ENCODE measurements around the gene PRTN3.
"Not testable (repeated sequence)": the region's sequence is repeated elsewhere in the genome, so short reads cannot be mapped to it uniquely, and the experiment has no call there.

Gene PRTN3

GRCh38 chr19:844546-844971 lies 3.8 kb downstream of the PRTN3 start:
- peak overlapping the region; percentile 36 to 41 for H3K4me3 Mint-ChIP-seq
- no peaks in the 10 kb centered on the region for H3K9me3 Mint-ChIP-seq
- H3K27me3 Mint-ChIP-seq: peaks cover 70% of the 10 kb centered on the region
- DNase-seq (no peak), ATAC-seq (no peak)
- peak overlapping the region in 1 of 2 donors; percentile 84 for H3K27ac Mint-ChIP-seq
- peaks cover 10% of the 10 kb centered on the region for H3K4me1 Mint-ChIP-seq

DNA sequence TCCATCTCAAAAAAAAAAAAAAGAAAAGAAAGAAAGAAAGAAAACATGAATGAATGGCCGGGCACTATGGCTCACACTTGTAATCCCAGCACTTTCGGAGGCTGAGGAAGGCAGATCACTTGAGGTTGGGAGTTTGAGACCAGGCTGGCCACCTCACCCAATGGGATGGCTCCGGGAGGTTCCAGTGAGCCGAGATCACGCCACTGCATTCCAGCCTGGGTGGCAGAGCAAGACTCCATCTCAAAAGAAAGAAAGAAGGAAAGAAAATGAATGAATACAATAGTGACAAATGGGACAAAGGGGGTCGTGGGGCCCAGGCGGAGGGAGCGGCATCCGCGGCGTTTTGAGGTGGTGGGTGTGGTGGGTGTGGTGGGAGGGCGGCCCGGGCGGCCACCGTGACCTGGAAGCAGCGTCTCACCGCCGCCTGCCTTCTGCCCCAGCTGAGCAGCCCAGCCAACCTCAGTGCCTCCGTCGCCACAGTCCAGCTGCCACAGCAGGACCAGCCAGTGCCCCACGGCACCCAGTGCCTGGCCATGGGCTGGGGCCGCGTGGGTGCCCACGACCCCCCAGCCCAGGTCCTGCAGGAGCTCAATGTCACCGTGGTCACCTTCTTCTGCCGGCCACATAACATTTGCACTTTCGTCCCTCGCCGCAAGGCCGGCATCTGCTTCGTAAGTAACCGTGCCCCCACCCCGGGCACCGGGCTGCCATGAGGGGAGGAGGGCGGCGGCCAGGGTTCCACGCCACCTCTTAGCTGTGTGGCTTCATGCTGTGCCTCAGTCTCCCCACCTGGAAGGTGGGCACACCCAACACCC lies 5.1 kb downstream of the PRTN3 start:
- DNase-seq (no peak), ATAC-seq (no peak)
- peaks cover 10% of the 10 kb centered on the region for H3K4me1 Mint-ChIP-seq
- no peak overlapping the region for H3K27ac Mint-ChIP-seq
- peaks cover 83% of the 10 kb centered on the region for H3K27me3 Mint-ChIP-seq
- no peak overlapping the region for H3K4me3 Mint-ChIP-seq
- no peaks in the 10 kb centered on the region for H3K9me3 Mint-ChIP-seq

DNA sequence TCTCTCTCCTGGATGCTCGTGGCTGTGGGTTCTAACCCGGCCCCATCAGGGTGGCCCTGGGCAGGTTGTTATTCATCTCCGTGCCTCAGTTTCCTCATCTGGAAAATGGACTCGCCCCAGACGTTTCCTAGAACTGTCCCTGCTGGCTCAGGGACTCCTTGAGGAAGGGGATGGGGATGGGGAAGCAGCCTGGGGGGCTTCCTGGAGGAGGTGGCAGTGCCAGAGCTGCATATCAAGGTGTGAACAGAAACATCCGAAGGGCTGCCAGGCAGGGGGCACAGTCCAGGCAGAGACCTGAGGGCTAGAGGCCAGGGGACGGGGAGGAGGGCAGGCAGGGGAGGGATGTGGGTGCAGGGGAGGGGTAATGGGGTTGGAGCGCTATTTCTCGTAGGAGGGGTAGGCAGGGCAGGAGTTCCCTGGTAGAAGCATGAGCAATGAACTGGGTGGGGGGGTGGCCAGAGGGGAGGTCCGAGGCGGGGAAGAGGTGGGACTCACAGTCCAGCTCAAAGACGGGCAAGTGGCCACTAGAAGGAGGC lies 7.7 kb downstream of the PRTN3 start:
- ATAC-seq: no peak
- no peak overlapping the region for H3K4me3 Mint-ChIP-seq
- H3K9me3 Mint-ChIP-seq: no peaks in the 10 kb centered on the region
- peaks cover 6% of the 10 kb centered on the region for H3K4me1 Mint-ChIP-seq
- H3K27ac Mint-ChIP-seq: no peak overlapping the region
- peaks cover 89% of the 10 kb centered on the region for H3K27me3 Mint-ChIP-seq
- DNase-seq: no peak

DNA sequence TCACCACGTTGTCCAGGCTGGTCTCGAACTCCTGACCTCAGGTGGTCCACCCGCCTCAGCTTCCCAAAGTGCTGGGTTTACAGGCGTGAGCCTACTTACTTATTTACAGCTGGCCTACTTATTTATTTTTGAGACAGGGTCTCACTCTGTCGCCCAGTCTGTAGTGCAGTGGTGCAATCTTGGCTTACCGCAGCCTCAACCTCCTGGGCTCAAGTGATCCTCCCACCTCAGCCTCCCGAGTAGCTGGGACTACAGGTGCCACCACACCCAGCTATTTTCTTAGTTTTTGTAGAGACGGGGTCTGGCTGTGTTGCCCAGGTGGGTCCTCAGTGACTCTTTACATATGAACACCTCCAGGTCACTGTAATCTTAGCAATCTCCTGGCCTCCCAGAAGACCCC lies 8.4 kb downstream of the PRTN3 start:
- H3K4me3 Mint-ChIP-seq, H3K9me3 Mint-ChIP-seq, ATAC-seq, H3K4me1 Mint-ChIP-seq, DNase-seq, H3K27ac Mint-ChIP-seq: not testable (repeated sequence)
- H3K27me3 Mint-ChIP-seq: peaks cover 82% of the 10 kb centered on the region

DNA sequence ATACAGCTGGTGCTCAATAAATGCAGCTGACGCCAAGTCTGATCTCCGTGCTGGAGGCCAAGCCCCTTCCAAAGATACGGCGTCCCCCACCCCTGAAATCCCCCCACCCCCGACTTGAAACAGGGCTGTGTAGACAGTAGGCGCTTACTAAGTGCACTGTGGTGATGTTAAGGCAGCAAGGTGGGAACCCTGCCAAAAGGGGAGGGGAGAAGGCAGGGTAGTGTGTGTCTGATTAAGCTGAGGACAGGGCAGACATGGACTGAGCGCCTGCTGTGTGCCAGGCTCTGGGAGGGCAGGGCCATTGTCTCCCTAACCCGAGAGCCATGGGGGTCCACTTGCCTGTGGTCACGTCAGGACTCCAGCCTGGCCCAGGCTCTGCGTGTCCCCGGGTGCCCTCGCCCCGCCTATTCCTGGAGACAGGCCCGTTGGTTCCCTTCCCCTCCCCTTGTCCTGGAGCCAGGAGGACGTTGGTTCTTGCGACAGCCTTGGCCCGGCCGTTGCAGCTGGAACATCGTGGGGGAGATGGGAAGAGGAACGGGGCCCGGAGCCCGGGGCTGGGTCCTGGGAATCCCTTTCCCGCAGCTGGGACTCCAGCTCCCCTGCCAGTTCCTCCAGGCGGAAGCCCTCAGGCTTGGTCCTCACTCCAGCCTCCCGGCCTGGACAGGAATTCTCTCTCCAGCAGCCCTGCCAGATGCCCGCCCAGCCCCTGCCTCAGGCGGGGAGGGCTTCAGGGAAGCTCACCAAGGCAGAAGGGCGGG lies 9.6 kb downstream of the PRTN3 start:
- DNase-seq (no peak), ATAC-seq (peak; percentile 52)
- Mint-ChIP-seq H3K4me3 (no peak overlapping the region), H3K27me3 (peaks cover 70% of the 10 kb centered on the region), H3K9me3 (no peaks in the 10 kb centered on the region), H3K27ac (no peak overlapping the region), H3K4me1 (no peaks in the 10 kb centered on the region)

DNA sequence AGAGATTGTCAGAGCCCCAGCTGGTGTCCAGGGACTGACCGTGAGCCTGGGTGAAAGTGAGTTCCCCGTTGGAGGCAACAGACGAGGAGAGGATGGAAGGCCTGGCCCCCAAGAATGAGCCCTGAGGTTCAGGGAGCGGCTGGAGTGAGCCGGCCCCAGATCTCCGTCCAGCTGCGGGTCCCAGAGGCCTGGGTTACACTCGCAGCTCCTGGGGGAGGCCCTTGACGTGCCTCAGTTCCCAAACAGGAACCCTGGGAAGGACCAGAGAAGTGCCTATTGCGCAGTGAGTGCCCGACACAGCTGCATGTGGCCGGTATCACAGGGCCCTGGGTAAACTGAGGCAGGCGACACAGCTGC lies 10.2 kb downstream of the PRTN3 start:
- H3K27me3 Mint-ChIP-seq: peaks cover 68% of the 10 kb centered on the region
- no peak overlapping the region for H3K27ac Mint-ChIP-seq
- ATAC-seq (no peak), DNase-seq (no peak)
- H3K9me3 Mint-ChIP-seq: no peaks in the 10 kb centered on the region
- H3K4me1 Mint-ChIP-seq: no peaks in the 10 kb centered on the region
- no peak overlapping the region for H3K4me3 Mint-ChIP-seq

GRCh38 chr19:852136-853013 lies 11.6 kb downstream of the PRTN3 start, which contains the start of gene ELANE:
Gene ELANE (plus strand): TSS chr19:852303. CDS start chr19:852329, 26 bp downstream.
- Mint-ChIP-seq H3K27me3 (peaks cover 59% of the 10 kb centered on the region), H3K4me3 (no peak within 1 kb of the TSS), H3K27ac (peak within 1 kb of the TSS in 1 of 2 donors; percentile 54), H3K4me1 (no peaks in the 10 kb centered on the region), H3K9me3 (no peaks in the 10 kb centered on the region)
- no peak for DNase-seq
- peak; percentile 31 for ATAC-seq

DNA sequence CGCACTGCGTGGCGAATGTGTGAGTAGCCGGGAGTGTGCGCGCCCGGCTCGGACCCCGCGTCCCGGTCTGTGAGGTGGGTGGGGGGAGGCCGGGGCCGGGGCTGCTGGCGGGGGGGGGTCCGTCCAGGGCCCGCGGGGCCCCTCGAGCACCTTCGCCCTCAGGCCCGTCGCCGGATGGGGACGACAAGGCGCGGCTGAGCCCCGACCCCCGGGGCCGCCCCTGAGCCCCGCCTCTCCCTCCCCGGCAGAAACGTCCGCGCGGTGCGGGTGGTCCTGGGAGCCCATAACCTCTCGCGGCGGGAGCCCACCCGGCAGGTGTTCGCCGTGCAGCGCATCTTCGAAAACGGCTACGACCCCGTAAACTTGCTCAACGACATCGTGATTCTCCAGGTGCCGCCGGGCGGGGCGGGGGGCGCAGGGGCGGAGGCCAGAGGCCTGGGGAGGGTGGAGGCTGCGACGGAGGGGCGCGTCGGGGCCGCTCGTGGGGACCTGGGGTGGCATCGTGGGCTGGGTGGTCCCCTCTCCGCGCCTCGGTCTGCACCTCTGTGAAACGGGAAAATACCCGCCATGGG lies 12.3 kb downstream of the PRTN3 start:
- Mint-ChIP-seq H3K9me3 (no peaks in the 10 kb centered on the region), H3K27ac (no peak overlapping the region), H3K4me1 (no peaks in the 10 kb centered on the region), H3K27me3 (peaks cover 59% of the 10 kb centered on the region), H3K4me3 (no peak overlapping the region)
- DNase-seq (no peak), ATAC-seq (peak; percentile 11)

- peaks cover 59% of the 10 kb centered on the region for H3K27me3 Mint-ChIP-seq
- not testable (repeated sequence) for H3K4me1 Mint-ChIP-seq, H3K4me3 Mint-ChIP-seq, H3K9me3 Mint-ChIP-seq, DNase-seq, H3K27ac Mint-ChIP-seq, ATAC-seq
These were observed 12.9 kb downstream of the PRTN3 start for GRCh38 chr19:853614-854220.

GRCh38 chr19:854549-854948 lies 13.8 kb downstream of the PRTN3 start:
- peaks cover 60% of the 10 kb centered on the region for H3K27me3 Mint-ChIP-seq
- no peak overlapping the region for H3K27ac Mint-ChIP-seq
- H3K9me3 Mint-ChIP-seq: no peaks in the 10 kb centered on the region
- H3K4me3 Mint-ChIP-seq: no peak overlapping the region
- H3K4me1 Mint-ChIP-seq: peaks cover 1% of the 10 kb centered on the region
- DNase-seq (no peak), ATAC-seq (no peak)

- no peak overlapping the region for H3K27ac Mint-ChIP-seq
- DNase-seq (no peak), ATAC-seq (no peak)
- peaks cover 7% of the 10 kb centered on the region for H3K4me1 Mint-ChIP-seq
- no peaks in the 10 kb centered on the region for H3K9me3 Mint-ChIP-seq
- H3K4me3 Mint-ChIP-seq: no peak overlapping the region
- H3K27me3 Mint-ChIP-seq: peaks cover 60% of the 10 kb centered on the region
These were observed 14.3 kb downstream of the PRTN3 start for GRCh38 chr19:855142-855541.

GRCh38 chr19:855566-856120 lies 14.8 kb downstream of the PRTN3 start:
- peak; percentile 17 for ATAC-seq
- no peak for DNase-seq
- H3K4me3 Mint-ChIP-seq: no peak overlapping the region
- H3K27me3 Mint-ChIP-seq: peaks cover 60% of the 10 kb centered on the region
- no peaks in the 10 kb centered on the region for H3K9me3 Mint-ChIP-seq
- H3K4me1 Mint-ChIP-seq: peaks cover 7% of the 10 kb centered on the region
- no peak overlapping the region for H3K27ac Mint-ChIP-seq

GRCh38 chr19:858284-858683 lies 17.5 kb downstream of the PRTN3 start:
- DNase-seq: no peak
- no peak for ATAC-seq
- H3K9me3 Mint-ChIP-seq: no peaks in the 10 kb centered on the region
- H3K4me1 Mint-ChIP-seq: peaks cover 22% of the 10 kb centered on the region
- H3K4me3 Mint-ChIP-seq: no peak overlapping the region
- H3K27ac Mint-ChIP-seq: no peak overlapping the region
- H3K27me3 Mint-ChIP-seq: peaks cover 55% of the 10 kb centered on the region
